Stimulated activated CD8-positive, alpha-beta memory T cell treated with anti-CD3 and anti-CD28 coated beads, Interleukin-12 subunit alpha, Interleukin-12 subunit beta, amount 100 ng/mL, for 4 hours (primary cell): ENCODE data around the gene C1orf35.

Experiments used
- DNase-seq: peaks from one replicate; pipeline ENCODE4 v3.0.0-alpha.2; 2020; ENCODE audit warnings: low read depth

Gene C1orf35

DNA sequence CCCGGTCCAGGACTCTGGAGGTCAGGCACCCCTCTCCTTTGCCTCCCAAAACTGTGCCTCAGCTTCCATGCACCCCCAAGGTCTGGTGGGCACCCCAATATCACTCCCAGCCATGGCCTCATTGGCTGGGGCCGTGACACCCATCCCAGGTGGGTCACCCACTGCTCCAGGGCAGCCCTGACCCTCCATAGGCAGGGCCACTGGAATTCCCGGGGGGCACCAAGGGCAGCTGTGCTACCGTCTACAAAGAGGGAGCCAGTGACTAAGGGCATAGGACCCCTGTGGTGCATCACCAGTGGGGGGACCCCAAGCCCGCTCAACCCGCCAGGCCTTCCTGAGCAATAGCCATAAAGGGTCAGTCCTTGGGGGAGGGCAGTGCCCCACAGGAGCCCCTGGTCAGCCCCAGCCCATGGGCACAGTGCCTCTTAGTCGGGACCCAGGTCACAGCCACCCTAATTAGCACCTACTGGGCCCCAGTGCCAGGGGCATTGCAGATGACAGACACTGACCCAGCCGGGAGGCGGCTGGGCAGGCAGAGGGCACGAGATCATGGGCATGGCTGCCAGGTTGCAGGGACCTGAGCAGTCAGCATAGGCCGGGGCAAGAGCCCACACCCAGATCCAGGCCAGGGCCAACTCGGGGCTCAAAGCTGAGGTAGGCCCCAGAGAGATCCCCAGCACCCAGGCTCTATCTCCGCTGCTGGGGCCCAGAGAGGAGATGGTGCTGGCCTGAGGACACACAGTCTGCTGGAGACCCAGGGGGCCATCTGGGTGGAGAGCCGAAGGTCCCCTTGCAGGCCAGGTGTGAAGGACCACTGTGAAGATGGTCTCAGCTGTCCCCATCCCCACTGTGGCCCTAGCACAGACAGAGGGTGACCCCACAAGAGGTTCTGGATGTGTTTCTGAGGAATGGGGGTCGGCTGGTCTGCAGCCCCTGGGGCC is 39.6 kb downstream of the C1orf35 start:
- no peak for DNase-seq

DNA sequence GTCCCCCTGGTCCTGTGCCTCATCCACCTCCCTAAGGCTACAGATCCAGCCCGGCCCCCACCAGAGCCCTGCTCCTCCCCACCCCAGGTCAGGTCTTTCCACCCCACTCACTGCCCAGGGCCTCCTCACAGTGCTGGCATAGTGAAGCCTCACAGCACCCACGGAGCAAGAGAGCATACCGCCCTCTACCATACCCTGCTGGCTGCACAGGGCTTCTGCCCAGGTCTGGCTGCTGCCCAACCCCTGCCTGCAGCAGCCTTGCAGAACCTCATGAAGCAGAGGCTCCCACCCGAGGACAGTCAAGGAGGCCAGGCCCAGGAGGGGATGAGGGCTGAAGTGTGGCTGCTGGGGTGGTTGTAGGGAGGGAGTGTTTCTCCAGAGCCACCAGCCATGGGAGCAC is 40.3 kb downstream of the C1orf35 start:
- no peak for DNase-seq

DNA sequence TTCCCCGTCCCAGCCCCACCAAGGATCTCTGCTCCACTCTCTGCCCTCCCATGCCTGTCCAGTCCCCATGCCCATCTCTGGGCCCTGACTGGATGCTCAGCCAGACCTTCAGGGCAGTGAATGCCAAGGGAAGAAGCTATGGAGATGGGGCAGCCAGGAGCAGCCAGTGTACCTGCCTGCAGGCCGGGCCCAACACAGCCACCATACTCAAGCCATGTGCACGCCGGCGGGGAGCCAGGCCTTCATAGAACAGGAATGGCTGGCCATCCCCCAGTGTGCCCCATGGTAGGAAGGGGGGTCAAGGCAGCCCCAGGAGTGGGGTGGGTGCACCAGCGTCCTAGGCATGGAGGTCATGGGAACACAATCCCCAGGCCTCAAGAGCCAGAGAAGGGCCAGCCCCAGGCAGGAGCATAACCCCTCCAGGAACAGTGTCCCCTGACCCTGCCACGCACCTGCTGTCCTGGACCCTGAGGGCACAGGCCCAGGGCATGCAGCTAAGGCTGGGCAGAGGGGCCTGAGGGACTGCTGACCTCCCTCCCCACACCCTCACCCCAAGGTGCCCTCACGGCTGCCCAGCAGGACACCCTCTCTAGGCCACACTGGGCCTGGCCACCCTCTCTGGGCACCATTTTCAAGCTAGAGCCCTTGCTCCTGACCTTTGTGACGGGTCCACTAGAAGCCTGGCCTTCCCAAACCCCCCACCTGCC is 40.9 kb downstream of the C1orf35 start:
- DNase-seq = no peak

DNA sequence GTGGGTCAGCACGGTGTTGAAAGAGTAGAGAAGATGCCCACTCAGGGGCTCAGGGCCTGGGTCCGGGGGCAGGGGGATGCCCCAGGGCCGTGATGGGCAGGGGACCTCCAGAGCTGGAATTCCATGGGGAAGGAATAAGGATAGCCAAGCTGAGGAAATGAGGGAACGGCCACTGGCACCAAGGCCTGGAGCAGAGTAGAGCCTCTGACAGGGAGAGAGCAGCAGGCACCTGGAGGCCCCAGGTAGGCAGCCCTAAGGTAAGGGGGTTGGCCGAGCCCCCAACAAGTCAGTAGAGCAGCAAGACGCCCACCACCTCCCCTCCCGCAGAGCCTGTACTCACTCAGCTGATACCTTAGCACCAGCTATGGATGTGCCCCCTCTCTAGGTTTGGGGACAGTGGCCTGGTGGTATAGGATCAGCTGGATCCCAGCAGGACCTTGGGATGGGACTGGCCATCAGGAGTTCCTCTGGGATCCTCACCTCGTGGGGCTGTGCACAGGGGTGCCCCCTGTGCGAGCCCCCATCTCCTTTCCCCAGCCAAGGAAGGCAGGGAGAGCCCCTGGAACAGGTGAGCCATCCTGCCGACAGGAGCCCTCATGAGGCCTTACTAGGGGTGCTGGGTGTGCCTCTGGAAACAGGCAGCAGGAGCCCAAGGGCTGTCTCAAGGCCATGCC is 41.6 kb downstream of the C1orf35 start:
- DNase-seq = no peak

DNA sequence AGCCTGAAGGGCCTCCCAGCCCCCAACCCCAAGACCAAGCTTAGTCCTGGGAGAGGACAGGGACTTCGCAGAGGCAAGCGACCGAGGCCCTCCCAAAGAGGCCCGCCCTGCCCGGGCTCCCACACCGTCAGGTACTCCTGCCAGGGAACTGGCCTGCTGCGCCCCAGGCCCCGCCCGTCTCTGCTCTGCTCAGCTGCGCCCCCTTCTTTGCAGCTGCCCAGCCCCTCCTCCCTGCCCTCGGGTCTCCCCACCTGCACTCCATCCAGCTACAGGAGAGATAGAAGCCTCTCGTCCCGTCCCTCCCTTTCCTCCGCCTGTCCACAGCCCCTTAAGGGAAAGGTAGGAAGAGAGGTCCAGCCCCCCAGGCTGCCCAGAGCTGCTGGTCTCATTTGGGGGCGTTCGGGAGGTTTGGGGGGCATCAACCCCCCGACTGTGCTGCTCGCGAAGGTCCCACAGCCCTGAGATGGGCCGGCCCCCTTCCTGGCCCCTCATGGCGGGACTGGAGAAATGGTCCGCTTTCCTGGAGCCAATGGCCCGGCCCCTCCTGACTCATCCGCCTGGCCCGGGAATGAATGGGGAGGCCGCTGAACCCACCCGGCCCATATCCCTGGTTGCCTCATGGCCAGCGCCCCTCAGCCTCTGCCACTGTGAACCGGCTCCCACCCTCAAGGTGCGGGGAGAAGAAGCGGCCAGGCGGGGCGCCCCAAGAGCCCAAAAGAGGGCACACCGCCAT is 42.5 kb downstream of the C1orf35 start:
- no peak for DNase-seq

DNA sequence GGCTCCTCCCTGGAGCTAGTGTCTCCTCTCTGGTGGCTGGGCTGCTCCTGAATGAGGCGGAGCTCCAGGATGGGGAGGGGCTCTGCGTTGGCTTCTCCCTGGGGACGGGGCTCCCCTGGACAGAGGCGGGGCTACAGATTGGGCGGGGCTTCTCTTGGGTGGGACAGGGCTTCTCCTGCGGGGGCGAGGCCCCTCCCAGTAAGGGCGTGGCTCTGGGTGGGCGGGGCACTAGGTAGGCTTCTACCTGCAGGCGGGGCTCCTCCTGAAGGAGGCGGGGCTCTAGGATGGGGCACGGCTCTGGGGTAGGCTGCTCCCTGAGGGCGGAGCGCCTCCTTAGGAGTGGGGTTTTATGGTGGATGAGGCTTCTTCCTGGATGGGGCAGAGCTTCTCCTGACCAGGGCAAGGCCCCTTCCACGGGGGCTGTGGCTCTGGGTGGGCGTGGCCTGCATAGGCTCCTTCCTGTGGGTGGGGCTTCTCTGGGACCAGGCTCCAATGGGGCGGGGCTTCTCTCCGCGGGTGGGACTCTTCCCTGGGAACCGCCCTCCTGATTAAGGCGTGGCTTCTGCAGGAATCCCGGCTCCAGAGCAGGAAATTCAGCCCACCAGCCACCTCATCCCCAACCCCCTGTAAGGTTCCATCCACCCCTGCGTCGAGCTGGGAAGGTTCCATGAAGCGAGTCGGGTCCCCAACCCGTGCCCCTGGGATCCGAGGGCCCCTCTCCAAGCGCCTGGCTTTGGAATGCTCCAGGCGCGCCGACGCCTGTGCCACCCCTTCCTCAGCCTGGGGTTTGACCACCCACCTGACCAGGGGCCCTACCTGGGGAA is 43.3 kb downstream of the C1orf35 start:
- DNase-seq = no peak

DNA sequence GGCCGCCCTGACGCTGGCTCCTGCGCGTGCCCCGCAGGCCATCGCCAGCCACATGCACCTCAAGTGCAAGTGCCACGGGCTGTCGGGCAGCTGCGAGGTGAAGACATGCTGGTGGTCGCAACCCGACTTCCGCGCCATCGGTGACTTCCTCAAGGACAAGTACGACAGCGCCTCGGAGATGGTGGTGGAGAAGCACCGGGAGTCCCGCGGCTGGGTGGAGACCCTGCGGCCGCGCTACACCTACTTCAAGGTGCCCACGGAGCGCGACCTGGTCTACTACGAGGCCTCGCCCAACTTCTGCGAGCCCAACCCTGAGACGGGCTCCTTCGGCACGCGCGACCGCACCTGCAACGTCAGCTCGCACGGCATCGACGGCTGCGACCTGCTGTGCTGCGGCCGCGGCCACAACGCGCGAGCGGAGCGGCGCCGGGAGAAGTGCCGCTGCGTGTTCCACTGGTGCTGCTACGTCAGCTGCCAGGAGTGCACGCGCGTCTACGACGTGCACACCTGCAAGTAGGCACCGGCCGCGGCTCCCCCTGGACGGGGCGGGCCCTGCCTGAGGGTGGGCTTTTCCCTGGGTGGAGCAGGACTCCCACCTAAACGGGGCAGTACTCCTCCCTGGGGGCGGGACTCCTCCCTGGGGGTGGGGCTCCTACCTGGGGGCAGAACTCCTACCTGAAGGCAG is 44.0 kb downstream of the C1orf35 start:
- no peak for DNase-seq

DNA sequence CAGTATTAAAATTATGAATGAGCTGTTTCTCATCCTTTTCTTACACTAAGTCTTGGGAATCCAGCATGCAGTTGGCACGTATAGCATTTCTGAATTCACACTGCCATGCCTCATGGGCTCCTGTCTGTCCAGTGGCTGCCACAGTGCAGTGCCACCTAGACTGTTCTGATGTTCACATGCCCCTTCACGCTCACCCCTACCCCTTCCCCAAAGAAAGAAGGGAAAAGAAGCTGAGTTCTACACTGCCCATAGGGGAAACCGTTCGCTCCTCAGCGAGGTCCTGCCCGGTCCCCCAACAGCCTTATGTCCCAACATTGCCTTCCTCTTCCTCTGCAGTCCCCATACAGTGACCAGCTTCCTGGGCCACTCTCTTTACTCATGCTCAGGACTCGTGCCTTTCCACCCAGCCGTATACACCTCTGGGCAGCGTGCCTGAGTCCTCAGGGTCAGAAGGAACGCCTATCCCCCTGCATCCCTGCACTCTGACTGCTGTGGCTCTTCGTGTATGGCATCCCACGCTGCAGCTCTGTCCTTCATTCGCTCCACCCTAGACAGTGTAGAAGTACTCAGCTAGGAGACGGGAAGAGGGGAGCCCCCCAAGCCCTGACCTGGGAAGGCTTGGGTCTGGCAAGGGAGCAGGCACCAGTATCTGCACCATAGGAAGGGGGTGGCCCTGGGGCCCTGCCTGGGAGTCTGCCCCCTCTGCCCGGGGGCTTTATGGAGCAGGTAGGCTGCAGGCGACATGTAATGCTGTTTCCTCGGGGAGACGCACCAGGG is 44.8 kb downstream of the C1orf35 start:
- no peak for DNase-seq
